ENCODE measurements around the gene GNAQ. TPM values are rescaled to one million over a fixed set of nuclear protein-coding genes. Genes with fewer than 3 reads are reported as not detected.

Gene GNAQ
- total RNA-seq, 4 donors from 2014 or later: 13.1 to 19.7 (median 16.4) TPM

DNA sequence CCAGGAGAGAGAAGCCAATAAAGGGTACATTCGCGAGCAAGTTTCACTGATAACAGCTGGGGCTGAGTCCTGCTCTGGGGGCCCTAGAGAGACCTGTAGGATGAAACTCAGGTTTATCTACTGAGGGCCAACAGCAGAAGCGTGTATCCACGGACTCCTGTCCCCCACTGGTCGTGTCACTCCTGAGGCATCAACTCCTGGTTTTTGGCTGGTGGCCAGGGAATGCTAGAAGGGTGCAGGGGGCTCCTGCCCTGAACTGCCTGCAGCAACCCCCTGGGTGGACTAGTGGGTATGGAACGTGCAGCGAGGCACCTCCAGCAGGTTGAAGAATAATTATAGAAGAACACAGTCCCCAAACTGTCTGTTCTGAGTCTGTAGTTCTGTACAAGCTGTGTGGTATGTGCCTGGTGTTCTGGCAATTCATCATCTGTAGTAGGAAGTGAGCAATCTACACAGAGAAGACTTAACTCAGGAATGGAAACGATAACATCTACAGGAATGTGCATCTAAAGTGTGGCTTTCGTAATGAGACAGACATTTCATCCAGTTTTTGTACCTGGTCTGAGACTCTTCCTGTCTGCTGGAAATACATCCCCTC, 319.0 kb downstream of the GNAQ start:
- no peak for DNase-seq (ENCODE audit: low spot score in 2 of 2)
- intact Hi-C loops (cut with DNase I; ENCODE audit: low total_unique reads): no loop called here
- TF ChIP-seq POLR2A (IDR thresholded peaks at IDR 0.05): no peak
- TF ChIP-seq, protein P1, sequence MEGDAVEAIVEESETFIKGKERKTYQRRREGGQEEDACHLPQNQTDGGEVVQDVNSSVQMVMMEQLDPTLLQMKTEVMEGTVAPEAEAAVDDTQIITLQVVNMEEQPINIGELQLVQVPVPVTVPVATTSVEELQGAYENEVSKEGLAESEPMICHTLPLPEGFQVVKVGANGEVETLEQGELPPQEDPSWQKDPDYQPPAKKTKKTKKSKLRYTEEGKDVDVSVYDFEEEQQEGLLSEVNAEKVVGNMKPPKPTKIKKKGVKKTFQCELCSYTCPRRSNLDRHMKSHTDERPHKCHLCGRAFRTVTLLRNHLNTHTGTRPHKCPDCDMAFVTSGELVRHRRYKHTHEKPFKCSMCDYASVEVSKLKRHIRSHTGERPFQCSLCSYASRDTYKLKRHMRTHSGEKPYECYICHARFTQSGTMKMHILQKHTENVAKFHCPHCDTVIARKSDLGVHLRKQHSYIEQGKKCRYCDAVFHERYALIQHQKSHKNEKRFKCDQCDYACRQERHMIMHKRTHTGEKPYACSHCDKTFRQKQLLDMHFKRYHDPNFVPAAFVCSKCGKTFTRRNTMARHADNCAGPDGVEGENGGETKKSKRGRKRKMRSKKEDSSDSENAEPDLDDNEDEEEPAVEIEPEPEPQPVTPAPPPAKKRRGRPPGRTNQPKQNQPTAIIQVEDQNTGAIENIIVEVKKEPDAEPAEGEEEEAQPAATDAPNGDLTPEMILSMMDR (IDR thresholded peaks at IDR 0.05): no peak

DNA sequence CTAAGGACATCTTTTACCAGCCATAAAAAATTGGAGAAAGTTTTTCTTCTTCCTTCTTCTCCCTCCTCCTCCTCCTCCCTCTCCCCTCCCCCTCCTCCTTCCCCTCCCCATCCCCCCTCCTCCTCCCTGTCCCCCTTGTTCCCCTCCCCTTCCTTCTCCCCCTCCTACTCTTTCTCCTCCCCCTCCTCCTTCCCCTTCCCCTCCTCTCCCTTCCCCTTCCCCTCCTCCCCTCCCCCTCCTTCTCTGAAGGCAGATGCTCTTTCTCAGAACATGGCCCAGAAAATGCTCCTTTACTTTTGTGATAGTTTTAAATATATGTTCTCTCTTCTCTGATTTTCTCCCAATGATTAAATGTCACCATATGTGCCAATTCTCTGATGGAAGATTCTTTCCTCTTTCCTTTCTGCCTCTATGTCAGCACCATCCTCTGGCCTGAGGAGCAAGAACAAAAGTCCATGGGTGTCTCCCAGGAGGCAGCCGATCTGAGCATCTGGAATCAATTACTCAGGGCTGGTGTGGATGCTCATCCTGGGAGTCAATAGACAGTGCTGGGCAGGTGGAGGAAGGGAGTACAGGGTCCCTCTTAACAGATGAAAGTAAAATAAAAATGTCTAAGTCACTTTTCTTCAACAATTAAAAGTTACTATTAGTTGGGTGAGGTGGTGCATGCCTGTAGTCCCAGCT, 320.5 kb downstream of the GNAQ start:
- WGBS, 2 donors: 69 to 86% methylated on average over 1 of the region's 1 CpG
- intact Hi-C loops (cut with DNase I; ENCODE audit: low total_unique reads): no loop called here
- no peak overlapping the region for H3K4me3 ChIP-seq (ENCODE audit: low read depth, poor library complexity, severe bottlenecking)
- no peak for TF ChIP-seq POLR2A (IDR thresholded peaks at IDR 0.05)
- TF ChIP-seq, protein P1 (IDR thresholded peaks at IDR 0.05): no peak
- DNase-seq (ENCODE audit: low spot score in 2 of 2): no peak

More for the DNA sequence above, 319.0 kb downstream of the GNAQ start:
- H3K4me3 ChIP-seq (ENCODE audit: low read depth, poor library complexity, severe bottlenecking): no peak overlapping the region
- 66 to 67% methylated on average over 9 of the region's 9 CpGs for WGBS, 2 donors

DNA sequence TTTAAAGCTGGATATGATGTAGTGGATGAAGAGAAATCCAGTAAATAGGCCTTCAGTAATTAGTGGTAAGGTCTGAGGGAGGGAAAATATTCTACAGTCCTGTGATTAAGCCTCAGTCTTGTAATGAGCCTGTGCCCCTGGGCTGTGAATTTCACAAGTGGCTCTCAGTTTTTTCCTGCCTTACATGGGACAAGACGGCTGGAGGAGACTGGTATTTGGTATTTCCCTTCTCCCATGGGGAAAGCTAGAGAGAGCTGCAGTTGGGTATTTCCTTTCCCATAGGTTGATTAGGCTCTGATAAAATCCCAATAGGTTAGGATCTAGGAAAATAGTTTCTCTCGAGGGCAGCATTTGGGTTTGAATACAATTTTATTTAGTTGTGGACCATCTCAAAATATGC, 321.3 kb downstream of the GNAQ start:
- DNase-seq (ENCODE audit: low spot score in 2 of 2): no peak
- WGBS, 2 donors: 70 to 88% methylated on average over 2 of the region's 2 CpGs
- H3K4me3 ChIP-seq (ENCODE audit: low read depth, poor library complexity, severe bottlenecking): no peak overlapping the region
- TF ChIP-seq, protein P1 (IDR thresholded peaks at IDR 0.05): no peak
- no peak for TF ChIP-seq POLR2A (IDR thresholded peaks at IDR 0.05)
- intact Hi-C loops (cut with DNase I; ENCODE audit: low total_unique reads): no loop called here

DNA sequence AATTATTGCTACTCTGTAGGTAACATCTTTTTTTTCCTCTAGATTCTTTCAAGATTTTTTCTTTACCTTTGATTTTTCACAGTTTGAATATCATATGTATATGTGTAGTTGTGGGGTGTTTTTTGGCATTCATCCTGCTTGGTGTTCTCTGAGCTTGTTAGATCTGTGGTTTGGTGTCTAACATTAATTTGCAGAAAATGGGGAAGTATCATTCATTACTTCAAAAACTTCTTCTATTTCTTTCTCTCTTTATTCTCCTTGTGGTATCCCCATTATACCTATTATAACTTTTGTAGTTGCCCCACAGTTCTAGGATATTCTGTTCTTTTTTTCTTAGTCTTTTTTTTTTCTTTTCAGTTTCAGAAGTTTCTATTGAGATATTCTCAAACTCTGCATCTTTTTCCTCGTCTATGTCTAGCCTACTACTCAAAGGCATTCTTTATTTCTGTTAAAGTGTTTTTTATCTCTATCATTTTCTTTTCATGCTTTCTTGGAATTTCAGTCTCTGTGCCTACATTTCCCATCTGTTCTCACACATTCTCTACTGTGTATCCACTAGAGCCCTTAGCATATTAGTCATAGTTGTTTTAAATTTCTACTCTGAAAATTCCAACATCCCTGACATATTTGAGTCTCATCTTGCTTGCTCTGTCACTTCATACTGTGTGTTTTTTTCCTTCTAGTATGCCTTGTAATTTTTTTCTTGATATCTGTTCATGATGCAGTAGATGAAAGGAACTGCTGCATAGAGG, 323.4 kb downstream of the GNAQ start:
- intact Hi-C loops (cut with DNase I; ENCODE audit: low total_unique reads): no loop called here
- no peak for TF ChIP-seq POLR2A (IDR thresholded peaks at IDR 0.05)
- TF ChIP-seq, protein P1 (IDR thresholded peaks at IDR 0.05): no peak
- no peak for DNase-seq (ENCODE audit: low spot score in 2 of 2)
- no peak overlapping the region for H3K4me3 ChIP-seq (ENCODE audit: low read depth, poor library complexity, severe bottlenecking)
- WGBS, 2 donors: 69 to 89% methylated on average over 1 of the region's 1 CpG

DNA sequence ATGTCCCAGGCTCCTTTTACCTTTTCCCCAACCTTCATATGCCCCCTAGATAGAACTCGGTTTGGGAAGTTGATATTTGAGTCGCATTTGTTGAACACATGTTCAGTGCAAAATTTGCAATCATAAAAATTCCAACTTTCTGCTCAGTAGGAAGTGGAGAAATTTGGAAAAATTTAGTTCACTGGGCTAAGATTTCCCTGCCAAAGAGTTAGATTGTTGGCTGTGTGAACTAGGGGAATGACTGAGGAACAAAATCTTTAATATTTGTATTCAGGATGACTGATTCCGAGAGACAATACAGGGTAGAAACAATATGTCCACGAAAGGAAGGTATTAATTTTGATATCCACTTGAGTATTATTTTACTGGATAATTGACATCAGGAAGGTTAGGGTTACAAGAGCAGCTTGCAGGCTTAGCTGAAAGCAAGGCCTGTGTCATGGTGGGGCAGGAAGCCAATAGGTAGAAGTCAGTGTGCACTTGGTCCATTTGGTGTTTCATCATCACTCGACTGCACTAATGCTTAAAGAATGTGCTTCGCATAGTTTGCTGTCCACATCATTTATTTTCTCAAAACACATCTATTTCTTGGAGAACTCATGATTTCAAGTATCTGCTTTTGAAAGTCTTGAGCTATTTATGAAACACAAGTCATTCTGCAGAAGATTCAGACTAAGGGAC, 324.1 kb downstream of the GNAQ start:
- TF ChIP-seq POLR2A (IDR thresholded peaks at IDR 0.05): no peak
- TF ChIP-seq, protein P1 (IDR thresholded peaks at IDR 0.05): no peak
- 64 to 66% methylated on average over 6 of the region's 6 CpGs for WGBS, 2 donors
- H3K4me3 ChIP-seq (ENCODE audit: low read depth, poor library complexity, severe bottlenecking): no peak overlapping the region
- intact Hi-C loops (cut with DNase I; ENCODE audit: low total_unique reads): no loop called here
- DNase-seq (ENCODE audit: low spot score in 2 of 2): peak; percentile 85 to 93

All from lower leg skin (tissue), 4 donors.